C4-2B (cell line): ENCODE results near the gene PSAP.

Source experiments
- CTCF ChIP-seq: fragments of 450-650 bp; conservative IDR thresholded peaks from 2 replicates; pipeline ENCODE4 v1.5.1; 2017; ENCODE audit warnings: mild to moderate bottlenecking
- ZFX ChIP-seq: fragments of 450-650 bp; IDR thresholded peaks from 2 replicates; pipeline ENCODE4 v1.6.1; 2017

DNA sequence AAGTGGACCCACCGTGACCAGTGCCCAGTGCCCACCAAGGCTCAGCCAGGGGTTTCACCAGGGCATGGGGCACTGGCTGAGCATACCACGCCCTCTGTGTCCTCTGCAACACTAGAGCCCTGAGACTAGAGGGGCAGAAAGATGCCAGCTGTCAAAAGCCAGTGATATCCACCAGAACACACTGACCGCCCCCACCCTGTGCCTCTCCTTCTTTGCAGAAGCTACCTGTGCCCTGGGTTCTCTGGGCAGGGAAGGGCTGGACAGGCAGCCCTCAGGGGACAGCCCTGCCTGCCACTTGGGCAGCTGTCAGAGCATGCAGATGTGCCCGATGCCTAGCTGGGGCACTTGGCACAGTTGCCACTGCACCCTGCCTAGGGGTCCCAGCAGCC is 78.2 kb downstream of the PSAP start:
- TF ChIP-seq CTCF = no peak
- TF ChIP-seq ZFX = no peak
